ENCODE results near the gene RAB11FIP3.
"Not testable (repeated sequence)": the region's sequence is repeated elsewhere in the genome, so short reads cannot be mapped to it uniquely, and the experiment has no call there.

The RAB11FIP3 gene

DNA sequence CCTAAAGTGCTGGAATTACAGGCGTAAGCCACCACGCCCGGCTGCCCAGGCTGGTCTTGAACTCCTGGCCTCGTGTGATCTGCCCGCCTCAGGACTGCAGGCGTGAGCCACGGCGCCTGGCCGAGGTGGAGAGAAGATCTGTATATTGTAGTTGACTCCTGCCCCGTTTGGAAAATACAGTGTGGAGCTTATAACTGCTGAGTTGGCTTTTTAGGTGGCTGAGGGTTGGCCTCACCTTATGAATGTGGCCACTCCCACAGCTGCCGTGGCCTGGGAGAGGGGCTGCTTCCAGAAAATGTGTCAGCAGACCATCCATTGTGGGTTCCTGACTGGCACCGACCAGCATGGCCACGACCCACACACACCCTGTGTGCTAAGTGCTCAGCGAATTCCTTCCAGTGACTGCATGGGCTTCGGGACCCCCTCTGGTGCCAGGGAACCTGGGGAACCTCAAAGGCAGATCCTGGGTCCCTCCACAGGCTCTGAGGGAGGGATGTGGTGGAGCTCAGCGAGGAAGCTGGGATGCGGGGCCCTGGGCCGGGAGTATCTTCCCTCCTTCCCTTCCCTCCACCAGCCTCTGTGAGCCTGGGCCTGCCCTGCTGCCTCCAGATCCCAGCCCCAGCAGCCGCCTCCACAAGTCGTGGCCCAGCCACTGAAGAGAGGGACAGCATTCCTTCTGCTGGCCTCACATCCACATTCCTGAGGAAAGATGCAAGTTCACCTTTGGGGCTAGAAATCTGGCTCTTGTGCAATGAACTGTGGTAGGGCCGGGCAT, 10.9 kb upstream of the RAB11FIP3 start:
- no peak for DNase-seq (ENCODE audit: insufficient read length, low spot score)
- TF ChIP-seq, protein P1, sequence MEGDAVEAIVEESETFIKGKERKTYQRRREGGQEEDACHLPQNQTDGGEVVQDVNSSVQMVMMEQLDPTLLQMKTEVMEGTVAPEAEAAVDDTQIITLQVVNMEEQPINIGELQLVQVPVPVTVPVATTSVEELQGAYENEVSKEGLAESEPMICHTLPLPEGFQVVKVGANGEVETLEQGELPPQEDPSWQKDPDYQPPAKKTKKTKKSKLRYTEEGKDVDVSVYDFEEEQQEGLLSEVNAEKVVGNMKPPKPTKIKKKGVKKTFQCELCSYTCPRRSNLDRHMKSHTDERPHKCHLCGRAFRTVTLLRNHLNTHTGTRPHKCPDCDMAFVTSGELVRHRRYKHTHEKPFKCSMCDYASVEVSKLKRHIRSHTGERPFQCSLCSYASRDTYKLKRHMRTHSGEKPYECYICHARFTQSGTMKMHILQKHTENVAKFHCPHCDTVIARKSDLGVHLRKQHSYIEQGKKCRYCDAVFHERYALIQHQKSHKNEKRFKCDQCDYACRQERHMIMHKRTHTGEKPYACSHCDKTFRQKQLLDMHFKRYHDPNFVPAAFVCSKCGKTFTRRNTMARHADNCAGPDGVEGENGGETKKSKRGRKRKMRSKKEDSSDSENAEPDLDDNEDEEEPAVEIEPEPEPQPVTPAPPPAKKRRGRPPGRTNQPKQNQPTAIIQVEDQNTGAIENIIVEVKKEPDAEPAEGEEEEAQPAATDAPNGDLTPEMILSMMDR (IDR thresholded peaks at IDR 0.05; ENCODE audit: insufficient read depth, missing control alignments) = no peak
- FAIRE-seq = no peak

DNA sequence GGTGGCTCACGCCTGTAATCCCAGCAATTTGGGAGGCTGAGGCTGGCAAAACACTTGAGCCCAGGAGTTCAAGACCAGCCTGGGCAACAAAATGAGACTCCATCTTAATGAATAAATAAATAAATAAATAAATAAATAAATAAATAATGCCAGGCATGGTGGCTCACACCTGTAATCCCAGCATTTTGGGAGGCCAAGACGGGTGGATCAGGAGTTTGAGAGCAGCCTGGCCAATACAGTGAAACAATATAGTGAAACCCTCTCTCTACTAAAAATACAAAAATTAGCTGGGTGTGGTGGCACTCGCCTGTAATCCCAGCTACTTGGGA, 10.3 kb upstream of the RAB11FIP3 start:
- DNase-seq (ENCODE audit: insufficient read length, low spot score); FAIRE-seq: not testable (repeated sequence)

DNA sequence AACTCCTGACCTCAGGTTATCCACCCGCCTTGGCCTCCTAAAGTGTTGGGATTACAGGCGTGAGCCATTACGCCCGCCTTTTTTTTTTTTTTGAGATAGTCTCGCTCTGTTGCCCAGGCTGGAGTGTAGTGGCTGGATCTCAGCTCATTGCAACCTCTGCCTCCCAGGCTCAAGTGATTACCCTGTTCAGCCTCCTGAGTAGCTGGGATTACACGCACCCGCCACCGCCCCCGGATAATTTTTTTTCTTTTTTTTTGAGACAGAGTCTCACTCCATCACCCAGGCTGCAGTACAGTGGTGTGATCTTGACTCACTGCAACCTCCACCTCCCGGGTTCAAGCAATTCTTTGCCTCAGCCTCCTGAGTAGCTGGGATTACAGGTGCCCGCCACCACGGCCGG, 3.3 kb upstream of the RAB11FIP3 start:
- DNase-seq (ENCODE audit: insufficient read length, low spot score); FAIRE-seq: not testable (repeated sequence)

DNA sequence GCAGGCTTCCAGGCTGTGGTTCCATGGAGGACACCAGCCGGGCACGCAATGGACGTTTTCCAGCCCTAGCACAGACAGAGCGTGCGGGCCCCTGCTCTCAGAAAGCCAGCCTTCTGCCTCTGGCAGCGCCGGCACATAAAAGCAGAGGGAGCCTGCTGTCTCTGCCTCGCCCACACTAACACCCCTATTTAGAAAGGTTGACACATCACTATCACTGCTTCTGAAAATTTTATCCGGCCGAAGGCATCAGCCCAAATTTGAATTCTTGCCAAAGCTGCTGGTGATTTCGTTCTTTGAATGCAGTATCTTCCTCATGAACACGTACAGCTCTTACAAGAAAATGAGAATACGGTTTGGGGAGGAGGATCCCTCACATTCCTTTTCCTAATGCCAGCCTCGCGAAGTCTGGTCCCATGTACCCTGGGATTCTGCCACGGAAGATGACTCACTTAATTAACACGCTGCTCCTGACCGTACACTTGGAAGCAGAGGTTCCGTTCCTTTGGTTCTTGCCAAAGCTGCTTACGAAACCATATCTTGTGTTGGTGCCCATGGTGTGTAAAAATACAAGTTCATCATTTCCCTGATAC, 1.3 kb upstream of the RAB11FIP3 start:
- FAIRE-seq (no peak), DNase-seq (ENCODE audit: insufficient read length, low spot score) (no peak)
- TF ChIP-seq, protein P1 (IDR thresholded peaks at IDR 0.05; ENCODE audit: insufficient read depth, missing control alignments) = no peak

DNA sequence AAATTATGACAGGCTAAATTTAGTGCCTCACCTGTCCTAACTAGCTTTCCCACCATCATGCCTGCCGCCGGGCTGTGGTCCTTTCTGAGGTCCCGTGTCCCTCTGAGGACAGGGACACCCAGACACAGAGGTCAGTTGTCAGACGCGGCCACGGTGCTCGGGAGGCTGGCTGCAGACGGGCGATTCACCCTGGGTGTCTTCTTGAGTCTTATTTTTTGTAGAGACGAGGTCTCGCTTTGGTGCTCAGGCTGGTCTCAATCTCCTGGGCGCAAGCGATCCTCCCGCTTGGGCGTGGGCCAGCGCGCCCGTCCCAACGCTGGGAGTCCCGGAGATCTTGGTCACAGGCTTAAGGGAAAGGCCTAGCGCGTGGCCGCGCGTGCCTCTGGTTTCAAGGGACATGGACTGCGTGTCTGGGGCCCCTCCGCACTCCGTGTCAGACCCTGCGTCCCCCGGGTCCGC, 797 bp upstream of the RAB11FIP3 start:
- no peak for DNase-seq (ENCODE audit: insufficient read length, low spot score)
- FAIRE-seq = no peak
- TF ChIP-seq, protein P1 (IDR thresholded peaks at IDR 0.05; ENCODE audit: insufficient read depth, missing control alignments) = no peak

DNA sequence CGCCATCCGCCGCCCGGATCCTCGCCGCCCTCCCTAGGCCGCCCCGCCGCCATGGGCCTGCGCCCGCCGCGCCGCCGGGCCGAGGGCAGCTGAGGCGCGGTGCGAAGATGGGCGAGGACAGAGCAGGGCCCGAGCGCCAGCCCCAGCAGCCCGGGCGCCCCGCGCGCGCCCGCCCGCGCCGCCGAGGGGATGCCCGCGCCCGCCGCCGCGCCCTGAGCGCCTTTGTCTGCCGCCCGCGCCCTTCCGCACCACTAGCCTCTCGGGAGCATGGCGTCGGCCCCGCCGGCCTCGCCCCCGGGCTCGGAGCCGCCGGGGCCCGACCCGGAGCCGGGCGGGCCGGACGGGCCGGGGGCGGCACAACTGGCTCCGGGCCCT, 278 bp downstream of the RAB11FIP3 start:
- TF ChIP-seq, protein P1 (IDR thresholded peaks at IDR 0.05; ENCODE audit: insufficient read depth, missing control alignments) = no peak
- FAIRE-seq = no peak
- no peak for DNase-seq (ENCODE audit: insufficient read length, low spot score)

DNA sequence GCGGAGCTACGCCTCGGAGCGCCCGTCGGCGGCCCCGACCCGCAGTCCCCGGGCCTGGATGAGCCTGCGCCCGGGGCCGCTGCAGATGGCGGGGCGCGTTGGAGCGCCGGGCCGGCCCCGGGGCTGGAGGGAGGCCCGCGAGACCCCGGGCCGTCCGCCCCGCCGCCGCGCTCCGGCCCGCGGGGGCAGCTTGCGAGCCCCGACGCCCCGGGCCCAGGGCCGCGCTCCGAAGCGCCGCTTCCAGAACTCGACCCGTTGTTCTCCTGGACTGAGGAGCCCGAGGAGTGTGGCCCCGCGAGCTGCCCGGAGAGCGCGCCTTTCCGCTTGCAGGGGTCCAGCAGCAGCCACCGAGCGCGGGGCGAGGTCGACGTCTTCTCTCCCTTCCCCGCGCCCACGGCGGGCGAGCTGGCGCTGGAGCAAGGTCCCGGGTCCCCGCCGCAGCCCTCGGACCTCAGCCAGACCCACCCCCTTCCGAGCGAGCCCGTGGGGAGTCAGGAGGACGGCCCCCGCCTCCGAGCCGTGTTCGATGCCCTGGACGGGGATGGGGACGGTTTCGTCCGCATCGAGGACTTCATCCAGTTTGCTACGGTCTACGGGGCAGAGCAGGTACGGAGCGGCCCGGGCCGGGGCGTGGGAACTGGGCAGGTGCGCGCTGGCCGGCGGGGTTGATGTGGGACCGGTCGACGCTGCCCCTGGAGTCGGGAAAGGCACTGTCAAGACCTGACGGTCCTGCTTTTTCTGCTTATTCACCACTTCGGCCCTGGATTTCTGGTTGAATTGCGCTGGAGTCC, 861 bp downstream of the RAB11FIP3 start:
- no peak for DNase-seq (ENCODE audit: insufficient read length, low spot score)
- no peak for FAIRE-seq
- TF ChIP-seq, protein P1 (IDR thresholded peaks at IDR 0.05; ENCODE audit: insufficient read depth, missing control alignments) = no peak

DNA sequence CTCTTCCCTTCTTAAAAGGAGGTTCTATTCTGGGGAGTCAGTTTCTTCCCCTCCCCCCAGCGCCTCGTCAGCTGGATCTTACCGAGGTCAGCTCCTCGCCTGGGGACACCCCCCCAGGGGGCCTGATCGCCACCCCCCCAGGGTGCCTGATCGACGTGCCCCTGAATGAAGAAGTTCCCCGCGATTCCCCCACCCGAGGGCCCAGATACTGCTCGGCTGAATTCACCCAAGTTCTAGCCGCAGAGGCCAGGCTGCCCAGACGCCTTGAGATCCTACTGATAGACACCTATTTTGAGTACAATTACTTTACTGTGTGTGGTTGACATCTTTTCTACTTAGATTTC, 1.4 kb downstream of the RAB11FIP3 start:
- TF ChIP-seq, protein P1 (IDR thresholded peaks at IDR 0.05; ENCODE audit: insufficient read depth, missing control alignments) = no peak
- DNase-seq (ENCODE audit: insufficient read length, low spot score) (no peak), FAIRE-seq (no peak)
